ENCODE results near the gene POLD1. TPM values are rescaled to one million over a fixed set of nuclear protein-coding genes. Genes with fewer than 3 reads are reported as not detected.

POLD1 gene
- total and polyA plus RNA-seq, 2 of the 13 experiments (the other 11 are each of a cell fraction or from before 2014, with no cell fraction given), result 17.4 to 54.0 TPM

GRCh38 chr19:50460161-50460765 lies 76.1 kb downstream of the POLD1 start:
- Histone ChIP-seq H2AFZ (ENCODE audit: low read length) (no peak overlapping the region), H3K9ac (ENCODE audit: insufficient read depth, low read depth, low read length) (no peak overlapping the region), H3K36me3 (replicated peaks in 1 of 2; ENCODE audit: control insufficient read depth in 1 of 2, insufficient read depth in 2 of 2, low read length in 2 of 2) (no peaks in the 10 kb centered on the region), H3K9me3 (ENCODE audit: low read length) (no peaks in the 10 kb centered on the region), H3K27me3 (ENCODE audit: control insufficient read depth in 1 of 2, insufficient read depth in 2 of 2, low read length in 2 of 2) (peaks cover 0 to 7% of the 10 kb centered on the region in 2 experiments; a peak in 2 of 5 replicates), H3K4me1 (ENCODE audit: insufficient read depth, low read length) (peaks cover 36% of the 10 kb centered on the region), H4K20me1 (ENCODE audit: insufficient read depth, low read length) (no peaks in the 10 kb centered on the region), H3K27ac (ENCODE audit: extremely low read length, insufficient read depth, low read length) (no peak overlapping the region), H3K4me2 (ENCODE audit: low read depth, low read length) (peak overlapping the region; percentile 29), H3K79me2 (ENCODE audit: insufficient read depth, low read length) (no peaks in the 10 kb centered on the region), H3K4me3 (replicated peaks in 1 of 3; ENCODE audit: insufficient read depth in 1 of 3, low read depth in 2 of 3, low read length in 3 of 3) (no peak overlapping the region)
- peak; percentile 79 for ATAC-seq
- intact Hi-C loops (cut with micrococcal nuclease; ENCODE audit: unreplicated experiment) (loop anchor here (1.0 kb wide), 1 partner anchor 92 kb away; no protein-coding TSS in a partner anchor), in situ Hi-C loops (cut with HindIII; ENCODE audit: extremely low pct_ligation_motif_present, low pct_unique_long_range_greater_than_20kb) (loop anchor here (10.0 kb wide), 1 partner anchor 85 kb away; the partner anchor contains the start of gene NR1H2)
- peak; percentile 91 for DNase-seq (ENCODE audit: low spot score)
- no TSS peak for BruUV-seq (replicated peaks)
- ChIA-PET CTCF (ENCODE audit: low intra/inter-chr PET ratio, low total read pairs) (interaction anchor here (1.6 to 3.4 kb wide), 2 partner anchors 19 to 92 kb away, joined by 9 to 16 read pairs; no protein-coding TSS in a partner anchor), POLR2A (interaction anchor here (1.0 to 1.5 kb wide), 2 partner anchors 84 to 103 kb away, joined by 3 to 7 read pairs; partner anchors contain the start of gene NR1H2)
- WGBS (ENCODE audit: low lambda C conversion rate), result 4% methylated on average over 7 of the region's 13 CpGs
- peak; percentile 64 for FAIRE-seq
- no peak for TF ChIP-seq ZBTB43 (CRISPR knock-in tag; conservative IDR thresholded peaks at IDR 0.05)
- no peak for TF ChIP-seq MLLT10 (CRISPR knock-in tag; IDR thresholded peaks at IDR 0.05)
- TF ChIP-seq ARID5B (CRISPR knock-in tag; IDR thresholded peaks at IDR 0.05), result peak; percentile 67
- no peak for TF ChIP-seq SIX4 (CRISPR knock-in tag; IDR thresholded peaks at IDR 0.05)
- TF ChIP-seq ZNF549 (CRISPR knock-in tag; IDR thresholded peaks at IDR 0.05), result no peak
- no peak for TF ChIP-seq CREB3 (CRISPR knock-in tag; IDR thresholded peaks at IDR 0.05)
- TF ChIP-seq ARID4A (CRISPR knock-in tag; IDR thresholded peaks at IDR 0.05; ENCODE audit: borderline replicate concordance), result no peak
- TF ChIP-seq ZNF550 (CRISPR knock-in tag; IDR thresholded peaks at IDR 0.05; ENCODE audit: borderline replicate concordance), result no peak
- no peak for TF ChIP-seq ZZZ3 (CRISPR knock-in tag; IDR thresholded peaks at IDR 0.05; ENCODE audit: borderline replicate concordance)
- no peak for TF ChIP-seq ZNF354B (CRISPR knock-in tag; IDR thresholded peaks at IDR 0.05)
- no peak for TF ChIP-seq CSRNP1 (CRISPR knock-in tag; IDR thresholded peaks at IDR 0.05)

All from HepG2 (cell line).